GM10248 (cell line): ENCODE data around the gene GPAT2.
"Not testable (repeated sequence)": the region's sequence is repeated elsewhere in the genome, so short reads cannot be mapped to it uniquely, and the experiment has no call there.

Experiments used
- CTCF ChIA-PET: fragments of 300-600 bp; sonication (Branson Sonifier 250); formaldehyde crosslinking; extraction: SDS; loops from one replicate; lab custom pipeline; 2021; ENCODE audit warnings: antibody characterized with exemption; lab: Yijun Ruan, JAX
- POLR2A ChIA-PET: fragments of 350-650 bp; sonication (Branson Sonifier 250); formaldehyde crosslinking; extraction: SDS; loops from one replicate; lab custom pipeline; 2020; ENCODE audit warnings: antibody characterized with exemption; lab: Yijun Ruan, JAX
- DNase-seq: peaks from one replicate; pipeline ENCODE4 v3.0.0; 2012; ENCODE audit errors: extremely low spot score
- TF ChIP-seq, protein P1 (sequence below): IDR thresholded peaks from 2 replicates; pipeline ENCODE4 v1.5.1; 2012; ENCODE audit warnings: mild to moderate bottlenecking, low read depth; ENCODE audit errors: extremely low read depth, missing control alignments, control extremely low read depth

GPAT2 gene

DNA sequence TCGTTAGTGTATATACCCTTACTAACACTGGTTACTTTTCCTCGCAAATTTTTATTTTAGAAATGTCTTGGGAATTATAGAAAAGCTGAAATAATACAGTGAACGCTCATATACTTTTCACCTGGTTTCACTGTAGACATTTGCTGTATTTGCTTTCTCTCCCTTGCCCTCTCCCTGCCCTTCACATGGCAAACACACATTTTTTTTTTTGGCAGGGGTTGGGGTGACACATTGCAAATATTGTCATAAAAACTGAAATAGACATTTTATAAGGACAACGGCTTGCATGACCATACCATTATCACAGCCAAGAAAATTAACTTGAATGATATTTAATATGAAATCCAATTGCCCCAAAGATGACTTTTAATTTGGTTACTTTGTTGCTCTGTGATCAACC, 18.4 kb downstream of the GPAT2 start:
- POLR2A ChIA-PET, DNase-seq, CTCF ChIA-PET: not testable (repeated sequence)

DNA sequence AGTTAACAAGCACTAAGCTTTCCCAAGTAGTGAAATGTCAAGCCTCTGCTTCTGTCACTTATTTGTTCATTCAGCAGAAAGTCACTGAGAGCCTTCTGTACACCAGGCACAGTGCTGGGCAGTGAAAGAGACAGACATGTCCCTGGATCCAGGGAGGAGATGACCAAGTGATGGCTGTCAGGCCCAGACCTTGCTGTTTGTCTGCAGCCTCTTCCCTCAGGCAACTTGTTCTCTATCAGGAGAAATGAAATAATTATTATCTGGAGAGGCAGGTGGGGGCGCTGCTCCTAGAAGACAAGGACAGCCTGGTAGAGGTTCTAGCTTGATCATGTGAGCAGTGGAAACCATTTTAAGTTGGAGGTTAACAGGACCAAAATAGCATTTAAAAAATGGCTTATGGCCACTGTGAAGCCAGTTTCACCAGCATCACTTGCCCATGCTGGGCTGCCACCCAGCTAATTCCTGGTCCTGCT, 21.9 kb downstream of the GPAT2 start:
- CTCF ChIA-PET = interaction anchor here (1.0 to 1.1 kb wide), 2 partner anchors 9 to 20 kb away, joined by 4 read pairs; no protein-coding TSS in a partner anchor
- POLR2A ChIA-PET, DNase-seq: not testable (repeated sequence)

DNA sequence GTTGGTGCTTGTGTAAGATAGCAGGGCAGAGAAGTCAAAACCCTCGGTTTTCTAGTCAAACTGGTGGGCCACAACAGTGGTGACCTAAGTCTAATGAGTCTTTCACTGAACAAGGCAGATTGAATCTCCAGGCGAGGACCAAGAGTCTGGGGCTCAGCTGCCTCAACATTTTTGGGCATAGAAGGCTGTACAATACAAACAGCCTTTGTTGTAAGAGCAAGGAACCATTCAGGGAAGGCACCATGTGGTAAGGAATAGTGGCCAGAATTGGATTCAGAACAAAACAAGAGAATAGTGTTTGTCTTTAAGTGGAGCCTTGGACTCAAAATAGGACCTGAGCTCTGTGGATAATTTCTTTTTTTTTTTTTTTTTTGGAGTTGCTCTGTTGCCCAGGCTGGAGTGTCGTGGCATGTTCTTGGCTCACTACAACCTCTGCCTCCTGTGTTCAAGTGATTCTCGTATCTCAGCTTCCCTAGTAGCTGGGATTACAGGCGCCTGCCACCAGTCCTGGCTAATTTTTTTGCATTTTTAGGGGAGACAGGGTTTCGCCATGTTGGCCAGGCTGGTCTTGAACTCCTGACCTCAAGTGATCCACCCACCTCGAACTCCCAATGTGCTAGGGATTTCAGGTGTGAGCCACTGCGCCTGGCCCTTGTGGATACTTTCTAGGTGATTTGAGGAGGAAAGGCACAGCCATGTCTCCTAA, 22.5 kb downstream of the GPAT2 start:
- DNase-seq, POLR2A ChIA-PET: not testable (repeated sequence)
- CTCF ChIA-PET = interaction anchor here (1.0 to 1.1 kb wide), 2 partner anchors 10 to 20 kb away, joined by 4 read pairs; no protein-coding TSS in a partner anchor

DNA sequence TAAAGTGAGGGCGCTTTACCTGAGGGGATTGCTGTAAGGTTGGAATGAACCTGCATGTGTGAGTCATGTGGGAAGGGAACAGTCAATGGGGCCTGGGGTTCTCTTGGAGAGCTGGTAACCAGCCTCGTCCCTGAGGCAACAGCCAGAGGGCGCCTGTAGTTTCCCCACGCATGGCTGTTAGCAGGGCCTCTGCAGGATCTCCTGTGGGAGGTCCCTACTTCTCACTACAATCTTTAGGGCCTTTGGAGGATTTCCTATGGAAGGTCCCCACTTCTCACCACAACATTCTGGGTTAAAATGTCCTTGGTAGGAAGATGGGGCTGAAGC, 23.6 kb downstream of the GPAT2 start:
- TF ChIP-seq, protein P1, sequence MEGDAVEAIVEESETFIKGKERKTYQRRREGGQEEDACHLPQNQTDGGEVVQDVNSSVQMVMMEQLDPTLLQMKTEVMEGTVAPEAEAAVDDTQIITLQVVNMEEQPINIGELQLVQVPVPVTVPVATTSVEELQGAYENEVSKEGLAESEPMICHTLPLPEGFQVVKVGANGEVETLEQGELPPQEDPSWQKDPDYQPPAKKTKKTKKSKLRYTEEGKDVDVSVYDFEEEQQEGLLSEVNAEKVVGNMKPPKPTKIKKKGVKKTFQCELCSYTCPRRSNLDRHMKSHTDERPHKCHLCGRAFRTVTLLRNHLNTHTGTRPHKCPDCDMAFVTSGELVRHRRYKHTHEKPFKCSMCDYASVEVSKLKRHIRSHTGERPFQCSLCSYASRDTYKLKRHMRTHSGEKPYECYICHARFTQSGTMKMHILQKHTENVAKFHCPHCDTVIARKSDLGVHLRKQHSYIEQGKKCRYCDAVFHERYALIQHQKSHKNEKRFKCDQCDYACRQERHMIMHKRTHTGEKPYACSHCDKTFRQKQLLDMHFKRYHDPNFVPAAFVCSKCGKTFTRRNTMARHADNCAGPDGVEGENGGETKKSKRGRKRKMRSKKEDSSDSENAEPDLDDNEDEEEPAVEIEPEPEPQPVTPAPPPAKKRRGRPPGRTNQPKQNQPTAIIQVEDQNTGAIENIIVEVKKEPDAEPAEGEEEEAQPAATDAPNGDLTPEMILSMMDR = peak; percentile 27
- CTCF ChIA-PET, POLR2A ChIA-PET, DNase-seq: not testable (repeated sequence)

DNA sequence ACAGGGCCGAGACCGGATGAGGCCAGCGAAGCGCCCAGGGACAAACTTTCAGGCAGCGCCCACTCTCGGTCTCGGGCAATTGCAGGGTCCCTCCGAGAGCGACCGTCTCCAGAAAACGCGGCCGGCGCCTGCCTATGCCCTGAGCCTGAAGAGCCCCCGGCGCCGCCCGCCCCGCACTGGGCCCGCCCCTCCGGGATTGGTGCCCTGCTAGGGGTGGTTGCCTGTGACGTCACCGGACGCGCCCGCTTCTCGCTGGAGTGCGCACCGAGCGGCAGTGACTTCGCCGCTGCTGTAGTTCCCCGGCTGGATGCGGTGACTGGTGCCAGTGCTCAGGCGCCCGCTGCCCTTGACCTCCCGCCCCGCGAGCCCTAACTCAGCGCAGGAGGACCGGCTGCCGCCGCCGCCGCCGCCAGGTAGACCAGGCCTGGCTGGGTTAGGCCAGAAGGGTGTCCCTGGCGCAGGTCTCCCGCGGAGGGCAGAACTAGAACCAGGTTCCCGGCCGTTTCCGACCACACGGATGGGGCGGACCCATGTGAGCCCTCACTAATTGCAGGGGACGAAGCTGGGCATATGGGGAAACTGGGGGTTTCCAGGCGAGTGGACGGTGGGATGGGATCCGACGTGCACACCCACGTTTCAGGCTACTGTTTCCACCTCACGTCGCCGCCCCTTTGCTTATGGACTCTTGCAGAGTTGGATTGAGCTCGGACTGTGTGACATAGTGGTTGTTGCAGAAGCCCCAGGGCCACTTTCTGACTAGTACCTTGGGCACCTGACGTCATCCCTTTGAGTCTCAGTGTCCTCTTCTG, 24.2 kb downstream of the GPAT2 start:
- peak; percentile 82 for DNase-seq
- POLR2A ChIA-PET = not testable (repeated sequence)
- CTCF ChIA-PET = interaction anchor here (1.3 to 1.7 kb wide), 2 partner anchors 12 to 18 kb away, joined by 3 to 5 read pairs; no protein-coding TSS in a partner anchor

DNA sequence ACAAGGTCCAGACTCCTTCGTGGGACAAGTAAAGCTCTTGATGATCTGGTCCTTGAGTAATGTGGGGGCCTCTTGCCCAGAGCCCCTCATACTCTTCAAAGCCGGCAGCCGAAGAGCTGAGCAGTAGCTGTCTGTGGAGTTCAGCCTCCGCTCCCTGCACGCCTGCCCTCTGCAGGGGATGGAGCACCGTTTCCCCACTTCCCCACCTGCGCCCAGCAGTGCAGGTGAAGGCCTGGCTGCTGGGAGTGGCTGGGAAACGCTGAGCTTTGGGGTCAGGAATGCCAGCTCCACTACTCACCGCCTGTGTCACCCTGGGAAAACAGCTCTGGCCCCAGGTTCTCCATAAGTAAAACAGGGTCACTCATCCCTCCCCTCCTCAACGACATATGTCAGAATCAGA, 24.9 kb downstream of the GPAT2 start:
- DNase-seq, POLR2A ChIA-PET: not testable (repeated sequence)
- CTCF ChIA-PET = interaction anchor here (1.3 to 1.7 kb wide), 3 partner anchors 13 to 753 kb away, joined by 3 to 5 read pairs (median 3); no protein-coding TSS in a partner anchor

DNA sequence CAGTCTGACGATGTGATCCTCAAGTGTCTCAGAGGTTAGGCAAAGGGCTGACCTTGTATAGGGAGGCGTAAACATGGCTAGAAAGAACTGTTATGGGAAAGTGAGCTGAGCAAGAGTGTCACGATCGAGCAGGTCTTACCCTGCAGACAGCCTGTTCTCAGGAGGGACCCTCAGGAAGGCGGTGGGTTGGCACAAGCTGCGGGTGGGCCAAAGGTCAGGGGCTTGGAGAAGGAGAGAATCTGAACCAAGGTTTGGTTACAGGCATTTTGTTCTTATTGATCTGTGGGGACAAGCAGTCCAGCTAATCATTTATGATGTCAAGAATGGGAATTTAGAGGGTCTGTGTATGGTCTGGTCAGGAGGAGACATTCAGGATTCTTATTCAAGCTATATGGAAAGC, 26.7 kb downstream of the GPAT2 start:
- CTCF ChIA-PET, DNase-seq: not testable (repeated sequence)
- POLR2A ChIA-PET = interaction anchor here (0.5 kb wide), 1 partner anchor 485 kb away, joined by 3 read pairs; no protein-coding TSS in a partner anchor

DNA sequence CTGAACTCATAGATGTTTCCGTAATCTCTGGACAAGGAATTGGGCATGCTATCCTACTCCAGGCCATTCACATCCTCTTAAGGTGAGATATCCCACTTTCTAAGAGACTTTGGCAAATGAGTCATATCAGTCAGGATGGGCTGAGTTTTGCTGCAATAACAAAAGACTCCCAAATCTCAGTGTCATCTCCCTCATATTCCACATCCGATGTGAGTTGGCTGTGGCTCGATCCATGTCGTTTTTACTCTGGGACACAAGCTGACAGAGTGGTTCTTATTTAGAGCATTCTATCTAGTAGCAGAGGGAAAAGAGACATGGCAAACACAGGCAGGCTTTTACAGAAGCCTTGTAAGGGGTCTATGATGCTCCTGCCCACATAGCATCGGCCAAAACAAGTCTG, 28.5 kb downstream of the GPAT2 start:
- DNase-seq, POLR2A ChIA-PET: not testable (repeated sequence)
- CTCF ChIA-PET = interaction anchor here (1.1 kb wide), 1 partner anchor 13 kb away, joined by 6 read pairs; no protein-coding TSS in a partner anchor

DNA sequence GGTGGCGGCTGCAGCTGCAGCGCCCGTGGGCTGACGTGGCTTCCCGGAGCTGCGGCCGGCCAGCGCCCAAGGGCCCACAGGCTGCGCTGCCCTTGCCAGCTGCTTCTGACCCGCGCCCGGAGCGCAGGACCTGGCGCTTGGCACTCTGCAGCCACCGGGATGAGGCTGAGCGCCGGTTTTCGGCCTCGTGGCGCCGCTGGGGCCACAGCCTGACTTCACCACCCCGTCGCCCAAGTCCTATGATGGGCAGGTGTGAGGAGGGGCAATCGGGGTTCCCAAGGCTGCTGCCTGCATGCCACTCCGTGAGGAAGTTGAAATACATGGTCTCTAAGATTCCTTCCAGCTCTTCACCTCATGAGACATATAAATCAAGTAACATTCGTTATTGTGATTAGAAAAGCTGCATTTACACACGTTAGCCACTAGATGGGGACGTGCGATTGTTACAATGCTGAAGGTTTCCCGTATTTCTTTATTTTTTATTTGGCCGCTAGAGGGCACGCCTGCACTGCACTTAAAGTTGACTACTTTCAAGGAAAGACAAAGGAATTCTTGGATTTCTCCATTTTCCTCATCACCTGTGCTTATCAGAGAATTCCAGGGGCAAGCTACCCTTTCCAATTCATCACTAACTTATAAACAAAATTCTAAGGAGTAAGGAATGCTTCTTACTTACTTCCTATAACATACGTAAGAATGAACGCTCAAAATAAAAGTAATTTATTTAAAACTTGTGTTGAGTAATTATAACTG, 42.0 kb downstream of the GPAT2 start:
- TF ChIP-seq, protein P1 = peak; percentile 72
- POLR2A ChIA-PET, DNase-seq: not testable (repeated sequence)
- CTCF ChIA-PET = interaction anchor here (0.6 to 2.8 kb wide), 41 partner anchors 8 to 808 kb away, joined by 3 to 43 read pairs (median 4); partner anchors contain the start of genes ADRA2B, ASTL, NEURL3 and STARD7

DNA sequence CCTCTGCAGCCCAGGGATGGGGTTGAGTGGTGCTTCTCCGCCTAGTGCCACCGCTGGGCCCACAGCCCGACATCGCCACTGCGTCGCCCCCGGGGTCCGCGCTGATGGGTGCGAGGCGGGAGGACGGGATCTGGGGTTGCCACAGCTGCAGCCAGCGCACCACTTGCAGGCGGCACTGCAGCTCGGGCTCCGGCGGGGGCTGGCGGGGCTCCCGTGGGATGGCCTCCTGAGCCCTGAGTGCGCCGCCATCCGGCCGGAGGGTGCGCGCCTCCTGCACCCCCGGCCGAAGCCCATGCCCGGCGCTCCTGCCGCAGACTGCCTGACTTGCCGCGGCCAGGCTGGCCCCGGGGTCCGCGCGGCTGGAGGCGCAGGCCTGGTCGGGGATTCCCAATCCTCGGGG, 42.6 kb downstream of the GPAT2 start:
- POLR2A ChIA-PET, DNase-seq: not testable (repeated sequence)
- CTCF ChIA-PET = interaction anchor here (0.6 to 2.8 kb wide), 38 partner anchors 9 to 551 kb away, joined by 3 to 43 read pairs (median 4); partner anchors contain the start of genes ADRA2B, ASTL, NEURL3 and STARD7

DNA sequence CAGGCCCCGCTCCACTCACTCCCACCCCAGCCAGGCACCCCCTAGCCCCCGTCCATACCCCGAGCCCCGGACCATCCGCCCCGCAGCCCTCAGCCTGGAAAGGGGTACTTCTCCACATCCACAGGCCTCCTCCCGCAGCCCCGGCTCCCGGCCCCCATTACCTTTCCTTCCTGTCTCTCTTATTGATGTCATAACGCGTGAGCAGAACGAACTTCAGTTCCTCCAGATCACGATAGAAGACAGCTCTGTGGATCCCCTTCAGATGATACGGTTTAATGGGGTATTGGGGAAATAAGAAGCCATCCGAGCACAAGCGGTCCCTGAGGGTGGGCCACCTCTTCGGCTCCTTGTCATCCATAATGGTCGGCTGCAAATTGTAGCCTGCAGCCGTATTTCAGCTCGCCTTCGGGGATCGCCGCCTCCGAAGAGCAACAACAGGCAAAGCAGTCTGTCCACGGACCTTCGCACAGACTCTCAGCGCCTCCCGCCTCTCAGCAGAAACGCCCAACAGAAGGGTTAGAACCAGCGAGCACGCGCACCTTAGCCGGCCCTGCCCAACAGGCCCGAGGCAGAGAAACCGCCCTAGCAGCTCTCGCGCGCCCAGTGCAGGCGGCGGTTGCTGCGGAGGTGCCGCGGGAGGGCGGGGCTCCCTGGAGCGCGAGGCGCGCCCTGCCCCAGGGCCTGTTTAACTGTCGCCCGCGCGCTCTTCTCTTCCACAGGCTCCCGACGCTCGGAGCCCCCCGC, 43.2 kb downstream of the GPAT2 start, which contains the start of gene ANKRD36C:
Gene ANKRD36C (minus strand): TSS at position 474 of the 744 bp plus-strand sequence. CDS start 116 bp downstream, at position 358.
- CTCF ChIA-PET = interaction anchor here (0.6 to 2.8 kb wide), 10 partner anchors 14 to 527 kb away, joined by 3 to 43 read pairs (median 4); partner anchors contain the start of gene ADRA2B
- POLR2A ChIA-PET = not testable (repeated sequence)

DNA sequence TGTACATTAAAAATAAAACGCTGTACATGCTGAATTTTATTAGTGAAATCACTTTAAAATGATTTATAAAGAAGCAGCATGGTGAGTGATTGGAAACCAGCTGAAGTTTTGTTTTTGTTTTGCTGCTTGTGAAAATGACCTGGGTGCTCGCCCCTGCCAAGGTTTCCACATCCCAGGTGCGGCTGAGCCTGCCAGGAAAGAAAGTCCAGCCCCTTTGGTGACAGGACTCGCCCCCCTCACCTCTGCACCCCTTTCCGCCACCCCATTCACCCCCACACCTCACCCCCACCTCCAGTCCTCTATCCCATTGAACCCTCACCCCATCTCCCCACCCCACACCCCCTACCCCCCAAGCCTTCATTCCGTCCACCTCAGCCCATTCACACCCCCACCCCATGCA, 43.8 kb downstream of the GPAT2 start:
- DNase-seq, POLR2A ChIA-PET: not testable (repeated sequence)
- CTCF ChIA-PET = interaction anchor here (0.7 to 2.8 kb wide), 2 partner anchors 117 to 126 kb away, joined by 4 to 12 read pairs; partner anchors contain the start of gene ADRA2B

More for the DNA sequence above, 43.2 kb downstream of the GPAT2 start, which contains the start of gene ANKRD36C:
- DNase-seq = peak; percentile 23
